SJSA1 (cell line): ENCODE measurements around the gene CRACR2A. TPM values are rescaled to one million over a fixed set of nuclear protein-coding genes. Genes with fewer than 3 reads are reported as not detected.

Experiments used
- DNase-seq, 2 experiments: peaks; one replicate each; pipeline ENCODE4 v3.0.0-alpha.2; 2015 to 2020; ENCODE audit warnings: low spot score in 2 of 2, low read depth in 1 of 2
- H3K27ac ChIP-seq: fragments of 250-450 bp; sonication (Bioruptor Pico); 2 replicates; pipeline ENCODE4 v1.5.1; 2020; ENCODE audit warnings: mild to moderate bottlenecking, moderate library complexity
- H3K27me3 ChIP-seq: fragments of 250-450 bp; sonication (Bioruptor Pico); replicated peaks from 2 replicates; pipeline ENCODE4 v1.5.1; 2020; ENCODE audit warnings: mild to moderate bottlenecking, moderate library complexity
- H3K36me3 ChIP-seq: fragments of 250-450 bp; sonication (Bioruptor Pico); 2 replicates; pipeline ENCODE4 v1.5.1; 2020; ENCODE audit warnings: mild to moderate bottlenecking
- H3K4me1 ChIP-seq: fragments of 250-450 bp; sonication (Bioruptor Pico); replicated peaks from 2 replicates; pipeline ENCODE4 v1.6.1; 2021; ENCODE audit warnings: mild to moderate bottlenecking
- H3K4me3 ChIP-seq: fragments of 250-450 bp; sonication (Bioruptor Pico); 2 replicates; pipeline ENCODE4 v1.5.1; 2020; ENCODE audit warnings: mild to moderate bottlenecking
- H3K9me3 ChIP-seq: fragments of 250-450 bp; sonication (Bioruptor Pico); replicated peaks from 2 replicates; pipeline ENCODE4 v1.5.1; 2020; ENCODE audit warnings: mild to moderate bottlenecking
- total RNA-seq: library from RNA; depleted of rRNA; stranded (reverse); fragments of >200 nt; shearing (Covaris generic); gene quantifications from 2 replicates; pipeline ENCODE4 v1.2.3, GENCODE V29; 2014

CRACR2A gene
- total RNA-seq, 1 experiment from 2014 or later: 1.1 TPM

DNA sequence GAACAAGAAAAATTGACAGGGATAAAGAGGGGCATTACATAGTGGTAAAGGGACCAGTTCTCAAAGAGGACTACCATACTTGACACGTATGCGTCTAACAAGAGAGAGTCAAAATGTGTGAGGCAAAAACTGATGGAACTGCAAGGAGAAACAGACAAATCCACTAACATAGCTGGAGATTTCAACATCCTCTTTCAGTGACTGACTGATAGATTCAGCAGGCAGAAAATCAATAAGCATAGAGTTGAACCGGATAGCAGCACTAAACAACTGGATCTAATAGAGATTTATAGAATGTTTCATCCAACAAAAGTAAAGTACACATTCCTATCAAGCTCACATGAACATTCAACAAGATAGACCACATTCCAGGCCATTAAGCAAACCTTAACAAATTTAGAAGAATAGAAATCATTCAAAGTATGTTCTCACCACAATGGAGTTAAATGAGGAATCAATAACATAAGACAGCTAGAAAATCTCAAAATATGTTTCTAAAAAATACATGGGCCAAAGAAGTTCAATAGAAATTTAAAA lies 16.1 kb upstream of the CRACR2A start:
- Histone ChIP-seq H3K4me1 (no peaks in the 10 kb centered on the region; the same call in 1 of the 2 replicates), H3K4me3 (no peak overlapping the region), H3K27ac (no peak overlapping the region), H3K9me3 (no peaks in the 10 kb centered on the region), H3K27me3 (0 out of 2 replicates have a peak, but pooled peaks cover 2% of the 10 kb centered on the region), H3K36me3 (no peaks in the 10 kb centered on the region)
- DNase-seq: no peak

DNA sequence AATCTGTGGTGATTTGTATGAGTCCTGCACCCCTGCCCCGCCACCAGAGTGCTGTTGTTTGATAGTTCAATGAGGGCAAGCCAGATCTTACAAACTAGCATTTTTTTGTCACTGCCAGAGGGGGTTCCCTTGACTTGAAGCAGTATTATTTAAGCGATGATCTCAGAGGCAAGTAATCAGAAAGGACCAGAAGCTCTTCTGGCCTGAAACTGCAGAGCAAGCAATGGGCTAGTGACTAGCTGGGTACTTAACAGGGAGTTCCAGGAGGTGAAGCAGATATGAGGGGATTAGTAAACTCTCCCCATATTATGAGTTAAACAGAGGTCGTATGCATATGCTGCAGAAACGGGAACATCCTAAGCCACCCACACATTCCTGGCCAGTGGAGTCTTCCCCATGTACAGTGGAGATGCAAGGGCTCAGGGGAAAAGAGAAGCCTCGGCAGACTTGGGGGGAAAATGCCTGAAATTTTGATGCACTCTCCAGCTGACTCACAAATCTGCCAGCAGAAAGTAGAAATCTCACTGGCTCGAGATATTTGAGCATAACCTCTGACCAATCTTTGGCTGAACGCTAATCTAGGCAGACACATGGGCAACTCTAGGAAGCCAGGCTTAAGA lies 8.3 kb upstream of the CRACR2A start:
- DNase-seq: no peak
- H3K4me3 ChIP-seq: no peak overlapping the region
- H3K4me1 ChIP-seq: no peaks in the 10 kb centered on the region
- H3K27me3 ChIP-seq: peaks cover 8% of the 10 kb centered on the region; the same call in 1 of the 2 replicates
- no peaks in the 10 kb centered on the region for H3K36me3 ChIP-seq
- no peaks in the 10 kb centered on the region for H3K9me3 ChIP-seq
- no peak overlapping the region for H3K27ac ChIP-seq

DNA sequence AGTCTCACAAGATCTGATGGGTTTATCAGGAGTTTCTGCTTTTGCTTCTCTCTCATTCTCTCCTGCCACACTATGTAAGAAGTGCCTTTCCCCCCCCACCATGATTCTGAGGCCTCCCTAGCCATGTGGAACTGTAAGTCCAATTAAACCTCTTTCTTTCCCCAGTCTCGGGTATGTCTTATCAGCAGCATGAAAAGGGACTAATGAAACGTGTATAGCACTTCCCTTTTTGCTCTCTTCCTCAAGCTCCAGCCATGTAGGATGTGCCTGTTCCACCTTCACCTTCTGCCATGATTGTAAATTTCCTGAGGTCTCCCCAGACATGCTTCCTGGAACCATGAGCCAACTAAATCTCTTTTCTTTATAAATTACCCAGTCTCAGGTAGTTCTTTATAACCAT lies 7.0 kb upstream of the CRACR2A start:
- no peaks in the 10 kb centered on the region for H3K9me3 ChIP-seq

DNA sequence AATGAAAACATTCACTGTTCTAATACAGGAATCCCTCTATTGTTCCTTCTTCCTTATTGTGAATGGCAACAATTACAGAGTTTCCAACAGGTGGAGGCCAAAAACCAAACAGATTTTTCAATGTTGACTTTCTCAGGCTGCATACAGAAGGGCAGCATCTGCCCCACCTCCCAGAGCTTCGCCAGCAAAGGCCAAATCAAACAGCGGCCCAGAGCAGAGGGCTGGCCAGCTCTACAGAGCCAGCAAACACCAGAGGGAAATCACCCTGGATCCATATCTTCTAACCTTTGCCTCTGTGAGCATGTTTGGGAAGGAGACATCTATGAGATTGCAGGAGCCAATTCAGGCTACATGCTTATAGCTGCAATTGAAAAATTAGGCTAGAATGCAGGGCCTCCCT lies 4.4 kb upstream of the CRACR2A start:
- DNase-seq: no peak
- no peaks in the 10 kb centered on the region for H3K36me3 ChIP-seq
- H3K4me3 ChIP-seq: no peak overlapping the region
- H3K27ac ChIP-seq: no peak overlapping the region
- H3K27me3 ChIP-seq: peaks cover 25% of the 10 kb centered on the region
- peaks cover 8% of the 10 kb centered on the region for H3K4me1 ChIP-seq
- peaks cover 5% of the 10 kb centered on the region; the same call in 1 of the 2 replicates for H3K9me3 ChIP-seq

More for the DNA sequence above, 7.0 kb upstream of the CRACR2A start:
- H3K4me1 ChIP-seq: no peaks in the 10 kb centered on the region
- H3K27me3 ChIP-seq: peaks cover 8% of the 10 kb centered on the region
- no peak for DNase-seq
- no peak overlapping the region for H3K4me3 ChIP-seq
- no peaks in the 10 kb centered on the region for H3K36me3 ChIP-seq
- H3K27ac ChIP-seq: no peak overlapping the region

DNA sequence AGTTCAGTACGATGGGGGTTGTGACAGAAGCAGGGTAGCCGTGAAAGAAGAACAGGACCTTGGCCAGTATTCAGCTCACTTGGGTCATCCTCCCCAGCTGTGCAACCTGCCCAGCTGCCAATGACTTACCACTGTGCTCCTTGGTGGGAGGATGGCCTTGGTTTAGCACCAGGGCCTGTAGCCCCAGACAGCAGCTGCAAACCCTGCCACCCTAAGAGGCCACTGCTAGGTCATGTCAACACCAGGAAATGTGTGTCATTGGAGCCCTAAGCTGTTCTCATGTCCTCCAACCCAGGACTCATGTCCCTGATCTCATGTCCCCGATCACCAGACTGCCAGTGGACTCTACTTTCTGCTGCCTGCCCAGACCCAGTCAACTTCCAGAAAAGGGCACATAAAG lies 3.0 kb upstream of the CRACR2A start:
- H3K27ac ChIP-seq: no peak overlapping the region
- peaks cover 8% of the 10 kb centered on the region for H3K4me1 ChIP-seq
- peaks cover 26% of the 10 kb centered on the region for H3K27me3 ChIP-seq
- H3K9me3 ChIP-seq: peaks cover 5% of the 10 kb centered on the region; the same call in 1 of the 2 replicates
- H3K36me3 ChIP-seq: no peaks in the 10 kb centered on the region
- DNase-seq: no peak
- no peak overlapping the region for H3K4me3 ChIP-seq

DNA sequence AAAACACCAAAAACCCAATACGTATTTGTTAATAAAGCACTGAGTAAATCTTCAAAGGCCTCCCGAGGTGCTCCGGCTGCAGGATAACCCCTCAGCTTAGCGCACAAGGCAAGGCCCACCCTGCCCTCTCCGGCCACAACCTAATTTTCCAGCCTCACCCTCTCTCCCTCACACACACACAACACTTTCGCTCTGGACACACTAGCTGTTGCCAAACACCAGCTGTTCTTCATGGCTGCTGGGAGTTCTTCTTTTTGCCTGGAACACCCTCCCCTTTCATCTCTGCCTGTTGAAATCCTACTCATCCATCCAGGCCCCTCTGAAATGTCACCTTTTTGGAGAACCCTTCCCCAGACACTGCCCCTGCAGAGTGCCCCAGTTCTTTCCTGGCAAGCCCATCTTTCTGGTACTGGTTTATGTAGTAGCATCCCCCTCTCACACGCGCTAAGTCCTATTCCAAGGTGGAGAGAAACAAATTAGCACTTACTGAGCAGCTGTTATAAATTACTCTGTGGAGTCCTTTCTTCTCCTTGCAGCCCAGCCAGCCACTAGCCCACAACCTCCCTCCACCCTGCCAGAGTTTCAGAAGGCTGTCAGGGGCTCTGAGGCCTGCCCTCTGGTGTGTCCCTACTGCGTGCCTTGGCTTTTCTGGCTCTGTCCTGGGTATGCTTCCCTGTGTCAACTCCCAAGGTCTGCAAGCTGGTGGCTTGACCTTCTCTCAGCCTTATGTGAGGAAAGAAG lies 805 bp upstream of the CRACR2A start:
- no peaks in the 10 kb centered on the region for H3K36me3 ChIP-seq
- peaks cover 26% of the 10 kb centered on the region for H3K27me3 ChIP-seq
- H3K27ac ChIP-seq: no peak overlapping the region
- H3K4me1 ChIP-seq: peaks cover 8% of the 10 kb centered on the region
- no peak overlapping the region for H3K4me3 ChIP-seq
- H3K9me3 ChIP-seq: peaks cover 5% of the 10 kb centered on the region; the same call in 1 of the 2 replicates
- no peak for DNase-seq

DNA sequence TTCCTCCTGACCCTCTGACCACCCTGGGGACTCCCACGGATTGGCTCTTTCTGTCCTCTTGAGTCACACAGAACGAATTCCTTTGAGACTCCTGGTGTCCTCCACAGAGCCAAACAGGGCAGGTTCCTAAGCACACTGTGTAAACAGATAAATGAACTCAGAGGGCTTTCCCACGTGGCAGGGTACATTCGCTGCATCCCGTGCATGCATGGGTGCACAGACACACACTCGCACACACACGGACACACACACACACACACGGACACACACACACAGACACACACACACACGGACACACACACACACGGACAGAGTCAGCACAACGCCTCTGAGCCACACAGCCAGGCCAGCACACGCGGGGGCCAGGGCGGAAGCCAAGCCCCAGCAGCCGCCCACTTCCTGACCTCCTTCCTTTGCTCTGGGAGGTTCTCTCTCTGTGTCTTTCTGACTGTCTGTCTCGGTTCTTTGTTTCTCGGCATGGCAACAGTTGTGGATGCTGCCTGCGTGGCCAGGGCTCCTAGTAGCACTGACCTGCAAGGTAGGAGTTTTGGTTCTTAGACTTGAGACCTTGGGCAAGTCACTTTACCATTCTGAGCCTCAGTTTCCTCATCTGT lies 706 bp downstream of the CRACR2A start:
- H3K4me1 ChIP-seq: peaks cover 8% of the 10 kb centered on the region
- H3K27ac ChIP-seq: no peak overlapping the region
- DNase-seq: no peak
- peaks cover 5% of the 10 kb centered on the region; the same call in 1 of the 2 replicates for H3K9me3 ChIP-seq
- no peaks in the 10 kb centered on the region for H3K36me3 ChIP-seq
- H3K27me3 ChIP-seq: peaks cover 23% of the 10 kb centered on the region
- peak overlapping the region; percentile 34 for H3K4me3 ChIP-seq

DNA sequence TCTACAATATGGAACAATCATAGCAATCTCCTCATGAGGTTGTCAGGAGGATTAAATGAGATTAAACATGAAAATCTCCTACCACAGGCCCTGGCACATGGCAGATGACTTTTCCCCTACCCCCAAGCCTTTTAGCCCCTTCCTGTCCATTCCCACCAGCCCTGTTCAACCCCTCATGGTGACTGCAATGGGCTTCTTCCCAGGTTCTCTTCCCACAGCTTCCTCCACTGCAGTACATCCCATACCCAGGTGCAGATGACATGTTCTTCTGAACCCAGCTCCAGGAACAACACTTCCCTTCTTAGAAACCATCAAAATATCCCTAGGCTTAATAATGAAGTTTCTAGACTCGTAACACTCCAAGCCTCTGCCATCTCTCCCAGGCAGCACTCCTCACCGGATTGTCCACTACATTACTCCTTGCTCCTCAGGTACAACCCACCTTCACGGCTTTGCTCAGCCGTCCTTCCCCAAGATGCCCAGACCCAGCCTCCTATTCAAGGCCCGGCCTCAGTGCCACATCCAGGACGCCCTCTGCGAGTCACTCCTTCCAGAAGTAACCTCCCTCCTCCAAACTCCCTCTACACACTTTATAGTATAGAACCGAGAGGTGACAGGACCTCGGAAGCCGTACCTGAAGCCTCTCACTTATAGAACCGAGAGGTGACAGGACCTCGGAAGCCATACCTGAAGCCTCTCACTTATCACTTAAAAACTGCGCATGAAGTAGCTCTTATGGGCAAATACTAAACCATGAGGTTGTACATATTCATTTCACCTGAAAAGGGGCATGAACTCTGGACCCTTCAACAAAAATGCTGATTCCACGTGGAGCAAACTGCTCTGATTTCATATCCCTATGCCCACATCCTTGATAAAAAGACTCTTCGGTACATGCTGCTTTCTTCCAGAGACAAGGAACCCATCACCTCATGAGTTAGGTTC lies 1.5 kb downstream of the CRACR2A start:
- H3K27me3 ChIP-seq: peaks cover 21% of the 10 kb centered on the region
- no peaks in the 10 kb centered on the region for H3K36me3 ChIP-seq
- H3K4me3 ChIP-seq: no peak overlapping the region
- peaks cover 5% of the 10 kb centered on the region; the same call in 1 of the 2 replicates for H3K9me3 ChIP-seq
- DNase-seq: no peak
- peaks cover 8% of the 10 kb centered on the region for H3K4me1 ChIP-seq
- no peak overlapping the region for H3K27ac ChIP-seq

DNA sequence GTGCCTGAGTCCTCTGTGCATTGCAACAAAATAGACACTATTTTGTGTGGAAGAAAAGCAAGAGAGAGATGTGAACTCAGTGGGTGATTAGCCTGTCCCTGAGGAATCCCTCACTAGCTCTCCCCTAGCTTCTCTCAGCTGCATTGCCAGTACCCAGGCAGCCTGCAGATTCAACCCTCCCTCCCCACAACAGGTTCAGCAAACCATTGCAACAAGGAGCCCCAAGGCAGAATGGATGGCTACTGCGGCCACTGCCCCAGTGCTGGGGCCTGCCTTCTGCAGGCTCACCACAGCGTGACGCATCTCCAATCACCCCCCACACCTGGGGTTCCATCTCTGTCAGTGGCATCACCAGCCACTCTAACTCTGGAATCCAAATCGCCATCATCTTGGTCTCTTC lies 2.3 kb downstream of the CRACR2A start:
- DNase-seq: no peak
- Histone ChIP-seq H3K27ac (no peak overlapping the region), H3K4me1 (peaks cover 8% of the 10 kb centered on the region), H3K9me3 (peaks cover 5% of the 10 kb centered on the region; the same call in 1 of the 2 replicates), H3K36me3 (no peaks in the 10 kb centered on the region), H3K27me3 (peaks cover 21% of the 10 kb centered on the region), H3K4me3 (no peak overlapping the region)

DNA sequence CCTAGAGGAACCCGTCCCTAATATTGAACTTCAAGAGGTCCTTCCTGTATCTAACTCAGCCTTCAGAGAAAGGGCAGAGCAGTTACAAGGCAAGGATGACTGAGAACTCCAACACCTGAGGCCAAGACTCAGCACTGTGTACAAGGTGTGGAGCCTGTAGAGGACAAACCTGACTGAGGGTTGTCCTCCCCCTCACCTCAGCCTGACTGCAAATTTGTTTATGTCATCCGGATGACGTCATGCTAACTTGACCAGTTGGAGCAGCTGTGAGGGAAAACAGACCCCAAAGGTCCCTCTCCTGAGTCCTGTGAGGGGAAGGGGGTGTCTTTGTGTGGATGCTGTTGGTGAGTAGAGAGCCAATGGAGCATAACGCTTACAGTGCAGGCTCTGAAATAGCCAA lies 4.3 kb downstream of the CRACR2A start:
- H3K9me3 ChIP-seq: peaks cover 5% of the 10 kb centered on the region; the same call in 1 of the 2 replicates
- no peak overlapping the region for H3K4me3 ChIP-seq
- peaks cover 14% of the 10 kb centered on the region for H3K27me3 ChIP-seq
- H3K36me3 ChIP-seq: no peaks in the 10 kb centered on the region
- H3K27ac ChIP-seq: no peak overlapping the region
- no peak for DNase-seq
- H3K4me1 ChIP-seq: peaks cover 8% of the 10 kb centered on the region

DNA sequence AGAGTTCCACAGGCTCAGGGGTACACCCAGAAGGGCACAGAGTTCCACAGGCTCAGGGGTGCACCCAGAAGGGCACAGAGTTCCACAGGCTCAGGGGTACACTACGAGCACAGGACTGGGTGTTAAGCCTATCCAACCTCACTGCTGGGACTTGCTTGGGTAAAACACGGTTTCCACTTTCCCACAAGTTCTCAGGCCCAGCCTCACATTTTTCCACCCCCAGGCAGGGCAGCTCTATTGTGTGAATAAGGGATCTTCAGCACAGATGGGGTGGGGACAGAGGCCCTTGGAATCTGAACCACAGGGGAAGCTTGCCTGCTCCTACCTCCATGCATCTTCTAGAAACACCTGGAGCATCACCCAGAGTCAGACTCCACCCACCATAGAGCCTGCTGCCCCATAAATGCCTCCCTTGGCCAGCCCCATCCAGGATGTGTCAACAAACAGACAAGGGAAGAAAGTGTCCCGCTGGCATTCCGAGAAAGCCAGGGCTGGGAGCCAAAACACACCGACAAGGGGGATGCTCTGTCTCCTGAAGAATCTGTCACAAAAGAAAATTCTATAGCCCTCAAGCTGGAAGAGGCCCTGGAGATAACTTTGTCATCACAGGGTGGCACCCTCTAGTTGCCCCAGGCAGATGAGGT lies 4.8 kb downstream of the CRACR2A start:
- H3K27me3 ChIP-seq: peaks cover 9% of the 10 kb centered on the region
- H3K27ac ChIP-seq: no peak overlapping the region
- no peaks in the 10 kb centered on the region for H3K36me3 ChIP-seq
- H3K4me1 ChIP-seq: peaks cover 6% of the 10 kb centered on the region
- H3K4me3 ChIP-seq: no peak overlapping the region
- peaks cover 2% of the 10 kb centered on the region; the same call in 1 of the 2 replicates for H3K9me3 ChIP-seq
- DNase-seq: no peak

DNA sequence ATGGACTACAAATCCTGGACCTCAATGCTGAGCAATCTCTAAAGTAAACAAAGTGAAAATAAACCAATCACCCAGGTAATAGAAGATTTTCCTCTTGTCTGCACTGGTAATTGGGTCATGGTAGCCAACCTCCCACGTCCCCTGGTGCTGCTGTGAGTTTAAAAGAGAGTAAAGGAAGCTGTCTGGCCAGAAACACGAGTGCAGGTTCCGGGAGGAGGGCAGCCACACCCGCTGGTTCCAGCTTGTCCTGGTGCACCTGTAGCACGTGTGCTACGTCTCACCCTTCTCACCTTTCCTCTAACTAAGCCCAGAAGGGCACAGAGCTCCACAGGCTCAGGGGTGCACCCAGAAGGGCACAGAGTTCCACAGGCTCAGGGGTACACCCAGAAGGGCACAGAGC lies 5.4 kb downstream of the CRACR2A start:
- Histone ChIP-seq H3K27me3 (peaks cover 4% of the 10 kb centered on the region), H3K4me3 (no peak overlapping the region)
- DNase-seq: no peak

More for the DNA sequence above, 5.4 kb downstream of the CRACR2A start:
- Histone ChIP-seq H3K27ac (no peak overlapping the region), H3K4me1 (peaks cover under 1% of the 10 kb centered on the region; the same call in 1 of the 2 replicates), H3K9me3 (no peaks in the 10 kb centered on the region), H3K36me3 (no peaks in the 10 kb centered on the region)
